ENCODE results near the gene HES2. TPM values are rescaled to one million over a fixed set of nuclear protein-coding genes. Genes with fewer than 3 reads are reported as not detected.

Gene HES2
- total RNA-seq, 1 experiment from 2014 or later, result 1.2 TPM

DNA sequence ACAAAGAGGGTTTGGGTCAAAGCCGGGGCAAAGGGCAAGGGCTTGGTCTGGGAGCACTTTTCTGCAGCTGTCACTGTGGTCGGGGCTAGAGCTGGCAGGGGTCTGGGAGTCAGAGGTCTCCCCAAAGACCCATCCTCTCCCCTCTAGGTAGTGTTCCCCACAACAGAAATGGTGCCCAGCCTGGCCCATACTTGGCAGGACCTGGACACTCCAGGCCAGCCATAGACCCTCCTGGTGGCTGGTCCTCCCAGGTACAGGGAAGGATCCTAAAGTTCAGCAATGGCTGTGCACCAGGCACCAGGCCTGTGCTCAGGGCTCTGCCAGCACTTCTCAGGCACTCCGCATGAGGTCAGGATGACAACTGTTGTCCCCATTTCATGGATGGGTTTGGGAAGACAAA, 15.8 kb upstream of the HES2 start:
- Histone ChIP-seq H3K23ac (ENCODE audit: insufficient read length, low read depth, low read length) (no peak overlapping the region), H4K91ac (ENCODE audit: insufficient read length, low read depth, low read length) (no peak overlapping the region), H3K27me3 (ENCODE audit: insufficient read depth, low read length) (no peaks in the 10 kb centered on the region), H3K27ac (ENCODE audit: insufficient read length, low read depth, low read length) (no peak overlapping the region), H3K9ac (ENCODE audit: extremely low read depth, insufficient read length, low read length) (no peak overlapping the region), H2AFZ (ENCODE audit: low read length) (no peak overlapping the region), H3K18ac (ENCODE audit: insufficient read length, low read depth, low read length) (no peak overlapping the region), H2BK15ac (ENCODE audit: low read depth, low read length) (no peak overlapping the region), H3K4ac (ENCODE audit: low read depth, low read length) (no peak overlapping the region), H3T11ph (ENCODE audit: low read length) (no peak overlapping the region), H2BK12ac (ENCODE audit: insufficient read length, low read depth, low read length) (no peak overlapping the region), H3K79me1 (ENCODE audit: insufficient read depth, low read depth, low read length, poor library complexity, severe bottlenecking) (no peaks in the 10 kb centered on the region), H2BK120ac (ENCODE audit: low read depth, low read length, poor library complexity, severe bottlenecking) (no peak overlapping the region), H3K23me2 (ENCODE audit: insufficient read length, low read depth, low read length, poor library complexity, severe bottlenecking) (no peaks in the 10 kb centered on the region), H3K4me1 (ENCODE audit: insufficient read depth, low read length) (no peaks in the 10 kb centered on the region), H3K56ac (ENCODE audit: insufficient read length, low read depth, low read length) (no peak overlapping the region), H3K9me3 (ENCODE audit: control insufficient read depth, low read depth, low read length) (no peaks in the 10 kb centered on the region), H4K20me1 (ENCODE audit: control insufficient read depth, insufficient read depth, insufficient read length) (no peaks in the 10 kb centered on the region), H4K8ac (replicated peaks; ENCODE audit: insufficient read length, low read depth, low read length) (no peak overlapping the region), H2BK20ac (ENCODE audit: low read depth, low read length, poor library complexity, severe bottlenecking) (no peak overlapping the region), H3K79me2 (ENCODE audit: insufficient read depth, low read length) (no peaks in the 10 kb centered on the region), H3K4me2 (ENCODE audit: insufficient read depth, insufficient read length, low read length) (no peak overlapping the region), H2AK5ac (ENCODE audit: insufficient read length, low read length) (no peak overlapping the region), H3K14ac (ENCODE audit: insufficient read depth, low read length) (no peak overlapping the region), H2BK5ac (ENCODE audit: insufficient read length, low read length) (no peak overlapping the region), H4K5ac (ENCODE audit: insufficient read length, low read depth, low read length) (no peak overlapping the region)
- Mint-ChIP-seq H3K9me3 (no peaks in the 10 kb centered on the region; a peak in 1 of 5 replicates), H3K4me1 (peaks cover 13 to 16% of the 10 kb centered on the region in 2 experiments), H3K36me3 (ENCODE audit: insufficient read depth in 1 of 3, low read depth in 3 of 3) (no peaks in the 10 kb centered on the region), H3K4me3 (no peak overlapping the region), H3K27ac (no peak overlapping the region), H3K27me3 (ENCODE audit: low read depth) (peaks cover 65% of the 10 kb centered on the region)
- DNase-seq, result no peak
- no CpG with 5 or more reads among the region's 3 CpGs for WGBS (ENCODE audit: extremely low coverage, insufficient read length, low lambda C conversion rate)
- TF ChIP-seq, protein P1, sequence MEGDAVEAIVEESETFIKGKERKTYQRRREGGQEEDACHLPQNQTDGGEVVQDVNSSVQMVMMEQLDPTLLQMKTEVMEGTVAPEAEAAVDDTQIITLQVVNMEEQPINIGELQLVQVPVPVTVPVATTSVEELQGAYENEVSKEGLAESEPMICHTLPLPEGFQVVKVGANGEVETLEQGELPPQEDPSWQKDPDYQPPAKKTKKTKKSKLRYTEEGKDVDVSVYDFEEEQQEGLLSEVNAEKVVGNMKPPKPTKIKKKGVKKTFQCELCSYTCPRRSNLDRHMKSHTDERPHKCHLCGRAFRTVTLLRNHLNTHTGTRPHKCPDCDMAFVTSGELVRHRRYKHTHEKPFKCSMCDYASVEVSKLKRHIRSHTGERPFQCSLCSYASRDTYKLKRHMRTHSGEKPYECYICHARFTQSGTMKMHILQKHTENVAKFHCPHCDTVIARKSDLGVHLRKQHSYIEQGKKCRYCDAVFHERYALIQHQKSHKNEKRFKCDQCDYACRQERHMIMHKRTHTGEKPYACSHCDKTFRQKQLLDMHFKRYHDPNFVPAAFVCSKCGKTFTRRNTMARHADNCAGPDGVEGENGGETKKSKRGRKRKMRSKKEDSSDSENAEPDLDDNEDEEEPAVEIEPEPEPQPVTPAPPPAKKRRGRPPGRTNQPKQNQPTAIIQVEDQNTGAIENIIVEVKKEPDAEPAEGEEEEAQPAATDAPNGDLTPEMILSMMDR (conservative IDR thresholded peaks at IDR 0.05), result no peak
